ENCODE results near the gene F8.

DNA sequence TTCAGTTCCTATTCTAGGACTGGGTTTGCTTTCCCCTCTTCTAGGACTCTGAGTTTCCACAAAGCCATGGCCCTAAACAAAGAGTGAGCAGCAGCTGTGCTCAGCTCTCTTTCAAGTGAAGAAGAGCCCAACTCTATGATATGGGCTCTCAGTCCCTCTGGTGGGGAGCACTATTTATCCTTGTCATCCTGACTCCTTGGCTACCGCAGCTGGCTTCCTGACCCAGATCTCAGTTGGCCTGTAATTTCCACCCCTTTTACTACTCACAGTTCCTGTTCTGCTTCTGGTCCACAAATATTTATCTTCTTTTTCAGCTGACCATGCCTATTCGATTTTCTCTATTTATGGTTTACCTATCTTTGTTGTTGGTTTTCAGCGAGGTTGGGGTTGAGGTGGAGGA, 33.8 kb downstream of the F8 start:
- TF ChIP-seq, protein P1, sequence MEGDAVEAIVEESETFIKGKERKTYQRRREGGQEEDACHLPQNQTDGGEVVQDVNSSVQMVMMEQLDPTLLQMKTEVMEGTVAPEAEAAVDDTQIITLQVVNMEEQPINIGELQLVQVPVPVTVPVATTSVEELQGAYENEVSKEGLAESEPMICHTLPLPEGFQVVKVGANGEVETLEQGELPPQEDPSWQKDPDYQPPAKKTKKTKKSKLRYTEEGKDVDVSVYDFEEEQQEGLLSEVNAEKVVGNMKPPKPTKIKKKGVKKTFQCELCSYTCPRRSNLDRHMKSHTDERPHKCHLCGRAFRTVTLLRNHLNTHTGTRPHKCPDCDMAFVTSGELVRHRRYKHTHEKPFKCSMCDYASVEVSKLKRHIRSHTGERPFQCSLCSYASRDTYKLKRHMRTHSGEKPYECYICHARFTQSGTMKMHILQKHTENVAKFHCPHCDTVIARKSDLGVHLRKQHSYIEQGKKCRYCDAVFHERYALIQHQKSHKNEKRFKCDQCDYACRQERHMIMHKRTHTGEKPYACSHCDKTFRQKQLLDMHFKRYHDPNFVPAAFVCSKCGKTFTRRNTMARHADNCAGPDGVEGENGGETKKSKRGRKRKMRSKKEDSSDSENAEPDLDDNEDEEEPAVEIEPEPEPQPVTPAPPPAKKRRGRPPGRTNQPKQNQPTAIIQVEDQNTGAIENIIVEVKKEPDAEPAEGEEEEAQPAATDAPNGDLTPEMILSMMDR (conservative IDR thresholded peaks at IDR 0.05): no peak
- no peak for TF ChIP-seq ZFX (IDR thresholded peaks at IDR 0.05)
